Neural crest cell (in vitro differentiated cells): Measurements from ENCODE around the gene CPLX4. TPM values are rescaled to one million over a fixed set of nuclear protein-coding genes. Genes with fewer than 3 reads are reported as not detected.

Source experiments
- DNase-seq: peaks from one replicate; pipeline ENCODE4 v3.0.0; 2021; ENCODE audit warnings: low read depth, mixed read lengths, low spot score
- H3K27ac Mint-ChIP-seq: one replicate; pipeline ENCODE4 v1.8.0; 2021; ENCODE audit warnings: mild to moderate bottlenecking, mixed read lengths; ENCODE audit not compliant: unreplicated experiment
- H3K27me3 Mint-ChIP-seq: 2 replicates; pipeline ENCODE4 v1.8.0; 2021; ENCODE audit warnings: low read depth, mild to moderate bottlenecking, mixed read lengths
- H3K36me3 Mint-ChIP-seq: 2 replicates; pipeline ENCODE4 v1.8.0; 2021; ENCODE audit warnings: low read depth, mild to moderate bottlenecking, mixed read lengths
- H3K4me1 Mint-ChIP-seq: 2 replicates; pipeline ENCODE4 v1.8.0; 2021; ENCODE audit warnings: mixed read lengths
- H3K4me3 Mint-ChIP-seq: one replicate; pipeline ENCODE4 v1.8.0; 2021; ENCODE audit warnings: mild to moderate bottlenecking, mixed read lengths
- H3K9me3 Mint-ChIP-seq: 2 replicates; pipeline ENCODE4 v1.8.0; 2021; ENCODE audit warnings: mixed read lengths
- CTCF ChIP-seq: fragments of 200-600 bp; sonication (generic); conservative IDR thresholded peaks from 2 replicates; pipeline ENCODE4 v1.5.0; 2021; ENCODE audit warnings: antibody characterized with exemption, mild to moderate bottlenecking
- total RNA-seq: library from RNA; stranded (reverse); gene quantifications from 2 replicates; pipeline ENCODE4 v1.2.1, GENCODE V29; 2021

The CPLX4 gene
- total RNA-seq, 1 donor from 2014 or later = not detected

- Mint-ChIP-seq H3K4me3 (no peak overlapping the region), H3K36me3 (no peaks in the 10 kb centered on the region), H3K27me3 (peaks cover 90% of the 10 kb centered on the region), H3K4me1 (peaks cover 21% of the 10 kb centered on the region), H3K9me3 (no peaks in the 10 kb centered on the region), H3K27ac (no peak overlapping the region)
- no peak for TF ChIP-seq CTCF
- DNase-seq = no peak
These were observed 46.7 kb downstream of the CPLX4 start for GRCh38 chr18:59271606-59272220.

- H3K27ac Mint-ChIP-seq = no peak overlapping the region
- TF ChIP-seq CTCF = no peak
- no peaks in the 10 kb centered on the region for H3K36me3 Mint-ChIP-seq
- H3K27me3 Mint-ChIP-seq = peaks cover 90% of the 10 kb centered on the region
- no peaks in the 10 kb centered on the region for H3K9me3 Mint-ChIP-seq
- peaks cover 17% of the 10 kb centered on the region for H3K4me1 Mint-ChIP-seq
- H3K4me3 Mint-ChIP-seq = no peak overlapping the region
- no peak for DNase-seq
These were observed 47.7 kb downstream of the CPLX4 start for GRCh38 chr18:59270689-59271257.

GRCh38 chr18:59269563-59270119 is 48.8 kb downstream of the CPLX4 start:
- H3K27me3 Mint-ChIP-seq = peaks cover 90% of the 10 kb centered on the region
- peaks cover 16% of the 10 kb centered on the region for H3K4me1 Mint-ChIP-seq
- H3K27ac Mint-ChIP-seq = no peak overlapping the region
- no peak for DNase-seq
- H3K9me3 Mint-ChIP-seq = no peaks in the 10 kb centered on the region
- no peak for TF ChIP-seq CTCF
- H3K4me3 Mint-ChIP-seq = peak overlapping the region; percentile 74
- H3K36me3 Mint-ChIP-seq = no peaks in the 10 kb centered on the region

- Mint-ChIP-seq H3K4me3 (peak overlapping the region; percentile 74), H3K27me3 (peaks cover 90% of the 10 kb centered on the region), H3K4me1 (peaks cover 17% of the 10 kb centered on the region)
These were observed 49.5 kb downstream of the CPLX4 start for GRCh38 chr18:59268721-59269562.

More at GRCh38 chr18:59268721-59269562, 49.5 kb downstream of the CPLX4 start:
- H3K27ac Mint-ChIP-seq = no peak overlapping the region
- H3K36me3 Mint-ChIP-seq = no peaks in the 10 kb centered on the region
- TF ChIP-seq CTCF = peak; percentile 43
- peak; percentile 65 for DNase-seq
- no peaks in the 10 kb centered on the region for H3K9me3 Mint-ChIP-seq
